Suppressor macrophage (primary cell): Measurements from ENCODE around the gene DNAJB9.

Experiments used
- DNase-seq, 4 experiments: peaks; one replicate each; pipeline ENCODE4 v3.0.0-alpha.2; 2020 to 2022

DNAJB9 gene

GRCh38 chr7:108570146-108570755 is 577 bp downstream of the DNAJB9 start:
- DNase-seq: peak; percentile 77 to 86 (median 86)

- no peak for DNase-seq
Observed at GRCh38 chr7:108572480-108572879, 2.8 kb downstream of the DNAJB9 start.

GRCh38 chr7:108575156-108575555 is 5.5 kb downstream of the DNAJB9 start:
- no peak for DNase-seq

GRCh38 chr7:108576116-108576515 is 6.4 kb downstream of the DNAJB9 start:
- DNase-seq: no peak

- DNase-seq: no peak
Observed at GRCh38 chr7:108578937-108579336, 9.3 kb downstream of the DNAJB9 start.

- DNase-seq: no peak
Observed at GRCh38 chr7:108580298-108580697, 10.6 kb downstream of the DNAJB9 start.

- no peak for DNase-seq
Observed at GRCh38 chr7:108581655-108582491, 12.2 kb downstream of the DNAJB9 start.

GRCh38 chr7:108584211-108584610 is 14.5 kb downstream of the DNAJB9 start:
- DNase-seq: no peak

GRCh38 chr7:108585843-108586242 is 16.2 kb downstream of the DNAJB9 start:
- DNase-seq: no peak

- no peak for DNase-seq
Observed at GRCh38 chr7:108586274-108586710, 16.6 kb downstream of the DNAJB9 start.

GRCh38 chr7:108589199-108589598 is 19.5 kb downstream of the DNAJB9 start:
- DNase-seq: no peak

GRCh38 chr7:108589874-108590273 is 20.2 kb downstream of the DNAJB9 start:
- DNase-seq: no peak

GRCh38 chr7:108590606-108591005 is 20.9 kb downstream of the DNAJB9 start:
- DNase-seq: no peak

GRCh38 chr7:108592646-108593201 is 23.1 kb downstream of the DNAJB9 start:
- DNase-seq: no peak

GRCh38 chr7:108596560-108596959 is 26.9 kb downstream of the DNAJB9 start:
- no peak for DNase-seq

- no peak for DNase-seq
Observed at GRCh38 chr7:108598153-108598552, 28.5 kb downstream of the DNAJB9 start.

GRCh38 chr7:108598914-108599580 is 29.4 kb downstream of the DNAJB9 start:
- DNase-seq: no peak

- DNase-seq: no peak
Observed at GRCh38 chr7:108600399-108600798, 30.7 kb downstream of the DNAJB9 start.

GRCh38 chr7:108603656-108604306 is 34.1 kb downstream of the DNAJB9 start:
- no peak for DNase-seq

GRCh38 chr7:108604307-108605077 is 34.8 kb downstream of the DNAJB9 start:
- DNase-seq: no peak

- DNase-seq: no peak
Observed at GRCh38 chr7:108605559-108606201, 36.0 kb downstream of the DNAJB9 start.
